Measurements from ENCODE around the gene ANTKMT. TPM values are rescaled to one million over a fixed set of nuclear protein-coding genes. Genes with fewer than 3 reads are reported as not detected.

Gene ANTKMT
- total RNA-seq, 1 experiment from 2014 or later, result 93.6 TPM

DNA sequence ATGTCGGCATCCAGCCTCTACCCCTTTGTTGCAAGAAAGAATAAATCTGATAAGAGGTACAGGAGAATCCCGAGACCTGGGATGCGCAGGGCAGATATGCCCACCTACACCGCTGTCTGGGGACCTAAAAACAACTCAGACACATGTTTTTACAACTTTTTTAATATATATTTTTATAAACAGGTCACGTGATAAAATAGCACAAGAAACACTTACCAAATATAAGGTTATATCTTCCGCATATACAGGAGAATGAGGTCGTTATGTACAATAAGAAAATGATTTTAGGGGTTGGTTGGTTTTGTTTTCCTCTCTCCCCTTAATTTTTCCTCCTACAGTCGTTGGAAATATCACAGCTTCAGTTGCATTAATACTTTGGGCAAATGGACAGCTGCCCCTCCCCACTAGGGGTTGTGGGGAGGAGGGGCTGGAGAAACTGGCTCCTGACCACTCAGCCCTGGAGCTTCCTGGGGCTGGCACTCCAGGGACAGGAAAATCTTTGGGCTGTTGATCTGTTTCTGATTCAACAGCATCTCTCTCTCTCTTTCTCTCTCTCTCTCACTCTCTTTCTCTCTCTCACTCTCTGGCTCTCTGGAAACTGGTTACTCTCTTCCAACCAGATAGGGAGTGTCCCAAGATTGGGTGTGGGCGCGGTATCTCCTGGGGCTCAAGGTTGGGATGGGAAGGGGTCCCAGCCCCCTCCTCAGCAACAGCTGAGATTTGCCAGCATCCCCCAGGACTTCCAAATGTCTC lies 28.4 kb upstream of the ANTKMT start:
- DNase-seq (ENCODE audit: low read depth, low spot score) (no peak), ATAC-seq (no peak)
- Histone ChIP-seq H3K27ac (ENCODE audit: low read length) (peak overlapping the region; percentile 29; the same call in 1 of the 2 replicates), H3K36me3 (ENCODE audit: control insufficient read depth, insufficient read depth, low read length) (peaks cover 4% of the 10 kb centered on the region; the same call in 1 of the 2 replicates), H3K4me3 (ENCODE audit: low read depth in 2 of 2, low read length in 2 of 2) (no peak overlapping the region), H3K9me3 (ENCODE audit: control insufficient read depth, insufficient read depth, low read depth, low read length) (no peaks in the 10 kb centered on the region), H3K4me1 (ENCODE audit: control insufficient read depth, insufficient read depth, low read length) (peaks cover 13% of the 10 kb centered on the region), H3K27me3 (ENCODE audit: control insufficient read depth, insufficient read depth, low read length) (no peaks in the 10 kb centered on the region)
- TSS peak; percentile 65 for BruUV-seq (replicated peaks)
- POLR2A ChIA-PET, result interaction anchor here (0.7 kb wide), 1 partner anchor 32 kb away, joined by 4 read pairs; no protein-coding TSS in a partner anchor
- TF ChIP-seq, protein P1, sequence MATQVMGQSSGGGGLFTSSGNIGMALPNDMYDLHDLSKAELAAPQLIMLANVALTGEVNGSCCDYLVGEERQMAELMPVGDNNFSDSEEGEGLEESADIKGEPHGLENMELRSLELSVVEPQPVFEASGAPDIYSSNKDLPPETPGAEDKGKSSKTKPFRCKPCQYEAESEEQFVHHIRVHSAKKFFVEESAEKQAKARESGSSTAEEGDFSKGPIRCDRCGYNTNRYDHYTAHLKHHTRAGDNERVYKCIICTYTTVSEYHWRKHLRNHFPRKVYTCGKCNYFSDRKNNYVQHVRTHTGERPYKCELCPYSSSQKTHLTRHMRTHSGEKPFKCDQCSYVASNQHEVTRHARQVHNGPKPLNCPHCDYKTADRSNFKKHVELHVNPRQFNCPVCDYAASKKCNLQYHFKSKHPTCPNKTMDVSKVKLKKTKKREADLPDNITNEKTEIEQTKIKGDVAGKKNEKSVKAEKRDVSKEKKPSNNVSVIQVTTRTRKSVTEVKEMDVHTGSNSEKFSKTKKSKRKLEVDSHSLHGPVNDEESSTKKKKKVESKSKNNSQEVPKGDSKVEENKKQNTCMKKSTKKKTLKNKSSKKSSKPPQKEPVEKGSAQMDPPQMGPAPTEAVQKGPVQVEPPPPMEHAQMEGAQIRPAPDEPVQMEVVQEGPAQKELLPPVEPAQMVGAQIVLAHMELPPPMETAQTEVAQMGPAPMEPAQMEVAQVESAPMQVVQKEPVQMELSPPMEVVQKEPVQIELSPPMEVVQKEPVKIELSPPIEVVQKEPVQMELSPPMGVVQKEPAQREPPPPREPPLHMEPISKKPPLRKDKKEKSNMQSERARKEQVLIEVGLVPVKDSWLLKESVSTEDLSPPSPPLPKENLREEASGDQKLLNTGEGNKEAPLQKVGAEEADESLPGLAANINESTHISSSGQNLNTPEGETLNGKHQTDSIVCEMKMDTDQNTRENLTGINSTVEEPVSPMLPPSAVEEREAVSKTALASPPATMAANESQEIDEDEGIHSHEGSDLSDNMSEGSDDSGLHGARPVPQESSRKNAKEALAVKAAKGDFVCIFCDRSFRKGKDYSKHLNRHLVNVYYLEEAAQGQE (IDR thresholded peaks at IDR 0.05; ENCODE audit: insufficient read depth in 1 of 2, low read depth in 2 of 2, low read length in 1 of 2), result no peak
- TF ChIP-seq SIN3A (IDR thresholded peaks at IDR 0.05; ENCODE audit: borderline replicate concordance, insufficient read depth, low read depth, low read length) (no peak), POLR2AphosphoS5 (IDR thresholded peaks at IDR 0.05; ENCODE audit: low read depth, low read length) (no peak), TCF7L2 (IDR thresholded peaks at IDR 0.05; ENCODE audit: low read depth, low read length) (no peak)
- TF ChIP-seq, protein P2, sequence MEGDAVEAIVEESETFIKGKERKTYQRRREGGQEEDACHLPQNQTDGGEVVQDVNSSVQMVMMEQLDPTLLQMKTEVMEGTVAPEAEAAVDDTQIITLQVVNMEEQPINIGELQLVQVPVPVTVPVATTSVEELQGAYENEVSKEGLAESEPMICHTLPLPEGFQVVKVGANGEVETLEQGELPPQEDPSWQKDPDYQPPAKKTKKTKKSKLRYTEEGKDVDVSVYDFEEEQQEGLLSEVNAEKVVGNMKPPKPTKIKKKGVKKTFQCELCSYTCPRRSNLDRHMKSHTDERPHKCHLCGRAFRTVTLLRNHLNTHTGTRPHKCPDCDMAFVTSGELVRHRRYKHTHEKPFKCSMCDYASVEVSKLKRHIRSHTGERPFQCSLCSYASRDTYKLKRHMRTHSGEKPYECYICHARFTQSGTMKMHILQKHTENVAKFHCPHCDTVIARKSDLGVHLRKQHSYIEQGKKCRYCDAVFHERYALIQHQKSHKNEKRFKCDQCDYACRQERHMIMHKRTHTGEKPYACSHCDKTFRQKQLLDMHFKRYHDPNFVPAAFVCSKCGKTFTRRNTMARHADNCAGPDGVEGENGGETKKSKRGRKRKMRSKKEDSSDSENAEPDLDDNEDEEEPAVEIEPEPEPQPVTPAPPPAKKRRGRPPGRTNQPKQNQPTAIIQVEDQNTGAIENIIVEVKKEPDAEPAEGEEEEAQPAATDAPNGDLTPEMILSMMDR (IDR thresholded peaks at IDR 0.05), result no peak
- CTCF ChIA-PET, result no interaction called here
- intact Hi-C loops (cut with micrococcal nuclease; ENCODE audit: unreplicated experiment) (no loop called here), in situ Hi-C loops (cut with HindIII; ENCODE audit: low pct_unique_long_range_greater_than_20kb, low sequenced_read_pairs) (no loop called here)

DNA sequence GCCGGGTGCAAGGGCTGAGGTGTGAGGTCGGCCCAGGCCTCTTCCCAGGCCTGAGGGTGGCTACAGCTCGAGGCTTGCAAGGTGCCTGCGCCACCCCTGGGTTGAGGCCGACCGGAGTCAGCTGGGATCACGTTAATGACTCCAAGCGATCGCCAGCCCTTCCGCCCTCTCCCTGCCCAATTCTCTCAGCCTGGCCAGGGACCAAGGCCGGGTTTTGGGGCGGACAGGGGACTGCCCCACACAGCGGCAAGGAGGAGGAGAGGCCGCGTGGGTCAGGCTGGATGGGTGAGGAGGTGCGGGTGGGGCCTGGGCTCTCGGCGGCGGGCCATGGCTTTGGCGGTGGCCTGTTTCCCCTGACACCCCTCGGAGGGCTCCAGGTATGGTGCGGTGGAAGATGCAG lies 27.6 kb upstream of the ANTKMT start:
- ChIA-PET POLR2A (no interaction called here), CTCF (no interaction called here)
- no peak for ATAC-seq
- no peak for TF ChIP-seq TCF7L2 (IDR thresholded peaks at IDR 0.05; ENCODE audit: low read depth, low read length)
- no peak for TF ChIP-seq SIN3A (IDR thresholded peaks at IDR 0.05; ENCODE audit: borderline replicate concordance, insufficient read depth, low read depth, low read length)
- TF ChIP-seq, protein P1 (IDR thresholded peaks at IDR 0.05; ENCODE audit: insufficient read depth in 1 of 2, low read depth in 2 of 2, low read length in 1 of 2), result no peak
- TF ChIP-seq, protein P2 (IDR thresholded peaks at IDR 0.05), result no peak
- no peak for TF ChIP-seq POLR2AphosphoS5 (IDR thresholded peaks at IDR 0.05; ENCODE audit: low read depth, low read length)
- Histone ChIP-seq H3K36me3 (ENCODE audit: control insufficient read depth, insufficient read depth, low read length) (peaks cover 4% of the 10 kb centered on the region; the same call in 1 of the 2 replicates), H3K27me3 (ENCODE audit: control insufficient read depth, insufficient read depth, low read length) (no peaks in the 10 kb centered on the region), H3K27ac (ENCODE audit: low read length) (no peak overlapping the region), H3K4me3 (ENCODE audit: low read depth in 2 of 2, low read length in 2 of 2) (no peak overlapping the region), H3K9me3 (ENCODE audit: control insufficient read depth, insufficient read depth, low read depth, low read length) (no peaks in the 10 kb centered on the region), H3K4me1 (ENCODE audit: control insufficient read depth, insufficient read depth, low read length) (peaks cover 13% of the 10 kb centered on the region)
- BruUV-seq (replicated peaks), result no TSS peak
- no peak for DNase-seq (ENCODE audit: low read depth, low spot score)
- intact Hi-C loops (cut with micrococcal nuclease; ENCODE audit: unreplicated experiment) (no loop called here), in situ Hi-C loops (cut with HindIII; ENCODE audit: low pct_unique_long_range_greater_than_20kb, low sequenced_read_pairs) (no loop called here)

Measured in Panc1 (cell line).